ENCODE results near the gene C1orf226.

- TF ChIP-seq CTCF (IDR thresholded peaks at IDR 0.05) (no peak), POLR2A (IDR thresholded peaks at IDR 0.05) (no peak)
Measured at GRCh38 chr1:162372159-162373071, 9.1 kb upstream of the C1orf226 start.

All from uterus (tissue), 2 donors.